Left ventricle myocardium inferior (tissue), 1 donor: Measurements from ENCODE around the gene ZFP36. TPM values are rescaled to one million over a fixed set of nuclear protein-coding genes. Genes with fewer than 3 reads are reported as not detected.

Experiments used
- DNase-seq: peaks from one replicate; pipeline ENCODE4 v3.0.0-alpha.2; 2020
- H3K27ac ChIP-seq: fragments of 200-600 bp; replicated peaks from 2 replicates; pipeline ENCODE4 v1.8.0; 2021
- H3K27me3 ChIP-seq: fragments of 200-600 bp; 2 replicates; pipeline ENCODE4 v1.8.0; 2021; ENCODE audit warnings: low read depth
- H3K36me3 ChIP-seq: fragments of 200-600 bp; 2 replicates; pipeline ENCODE4 v1.8.0; 2021
- H3K4me1 ChIP-seq: fragments of 200-600 bp; 2 replicates; pipeline ENCODE4 v1.8.0; 2021
- H3K4me3 ChIP-seq: fragments of 200-600 bp; 2 replicates; pipeline ENCODE4 v1.8.0; 2021; ENCODE audit warnings: mild to moderate bottlenecking, moderate library complexity
- H3K9me3 ChIP-seq: fragments of 200-600 bp; replicated peaks from 2 replicates; pipeline ENCODE4 v1.8.0; 2021
- CTCF ChIP-seq: fragments of 200-600 bp; IDR thresholded peaks from 2 replicates; pipeline ENCODE4 v1.8.0; 2021; ENCODE audit warnings: antibody characterized with exemption, mild to moderate bottlenecking, borderline replicate concordance
- intact Hi-C: fragments of 100-400 bp; cut with micrococcal nuclease; formaldehyde crosslinking; loops from one replicate; pipeline ENCODE4 v1.11.0; 2022
- total RNA-seq: library from RNA; stranded (reverse); fragmentation: NEBNext Ultra II Directional; extraction: Animal tissue kit (Norgen Biotek cat#: 25700); gene quantifications from one replicate; pipeline ENCODE4 v1.2.1, GENCODE V29; 2021
- donor health status: DM: no; HTN: yes; CAD: no; lungs with severe emphysema.

ZFP36 gene
- total RNA-seq, 1 donor from 2014 or later, result 34.8 TPM

GRCh38 chr19:39405261-39405957 is 1.2 kb upstream of the ZFP36 start:
- DNase-seq, result no peak
- H3K9me3 ChIP-seq, result no peaks in the 10 kb centered on the region
- intact Hi-C loops, result no loop called here
- peak overlapping the region; percentile 99 for H3K27ac ChIP-seq
- peaks cover 16% of the 10 kb centered on the region for H3K36me3 ChIP-seq
- peak overlapping the region; percentile 87 for H3K4me3 ChIP-seq
- no peaks in the 10 kb centered on the region for H3K27me3 ChIP-seq
- no peak for TF ChIP-seq CTCF
- peaks cover 86% of the 10 kb centered on the region for H3K4me1 ChIP-seq

- no peak for DNase-seq
- no peak for TF ChIP-seq CTCF
- Histone ChIP-seq H3K27ac (peak overlapping the region; percentile 99), H3K4me1 (peaks cover 92% of the 10 kb centered on the region), H3K36me3 (peaks cover 16% of the 10 kb centered on the region), H3K27me3 (no peaks in the 10 kb centered on the region), H3K9me3 (no peaks in the 10 kb centered on the region), H3K4me3 (peak overlapping the region; percentile 87)
- intact Hi-C loops, result no loop called here
Measured at GRCh38 chr19:39405958-39406655, 540 bp upstream of the ZFP36 start.

DNA sequence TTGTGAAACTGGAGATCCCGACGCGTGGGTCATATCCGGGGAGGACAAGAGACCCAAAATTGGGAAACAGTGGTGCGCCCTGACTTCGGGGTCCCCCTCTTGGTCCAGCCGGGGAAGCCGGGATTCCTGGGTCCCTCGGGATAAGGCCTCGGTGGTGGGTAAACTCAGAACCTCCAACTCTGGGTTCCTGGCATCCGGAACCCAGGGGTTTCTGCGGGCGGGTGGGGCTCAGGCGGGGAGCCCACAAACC is 688 bp downstream of the ZFP36 start:
- H3K4me3 ChIP-seq, result peak overlapping the region; percentile 87
- intact Hi-C loops, result no loop called here
- no peaks in the 10 kb centered on the region for H3K27me3 ChIP-seq
- H3K9me3 ChIP-seq, result no peaks in the 10 kb centered on the region
- H3K27ac ChIP-seq, result peak overlapping the region; percentile 99
- H3K4me1 ChIP-seq, result peaks cover 86% of the 10 kb centered on the region
- no peak for DNase-seq
- H3K36me3 ChIP-seq, result peaks cover 16% of the 10 kb centered on the region
- TF ChIP-seq CTCF, result no peak

GRCh38 chr19:39407660-39408391 is 1.2 kb downstream of the ZFP36 start:
- Histone ChIP-seq H3K27me3 (no peaks in the 10 kb centered on the region), H3K9me3 (no peaks in the 10 kb centered on the region), H3K27ac (peak overlapping the region; percentile 99), H3K4me3 (peak overlapping the region; percentile 87), H3K4me1 (peaks cover 85% of the 10 kb centered on the region), H3K36me3 (peaks cover 16% of the 10 kb centered on the region)
- intact Hi-C loops, result no loop called here
- no peak for TF ChIP-seq CTCF
- DNase-seq, result peak; percentile 56

DNA sequence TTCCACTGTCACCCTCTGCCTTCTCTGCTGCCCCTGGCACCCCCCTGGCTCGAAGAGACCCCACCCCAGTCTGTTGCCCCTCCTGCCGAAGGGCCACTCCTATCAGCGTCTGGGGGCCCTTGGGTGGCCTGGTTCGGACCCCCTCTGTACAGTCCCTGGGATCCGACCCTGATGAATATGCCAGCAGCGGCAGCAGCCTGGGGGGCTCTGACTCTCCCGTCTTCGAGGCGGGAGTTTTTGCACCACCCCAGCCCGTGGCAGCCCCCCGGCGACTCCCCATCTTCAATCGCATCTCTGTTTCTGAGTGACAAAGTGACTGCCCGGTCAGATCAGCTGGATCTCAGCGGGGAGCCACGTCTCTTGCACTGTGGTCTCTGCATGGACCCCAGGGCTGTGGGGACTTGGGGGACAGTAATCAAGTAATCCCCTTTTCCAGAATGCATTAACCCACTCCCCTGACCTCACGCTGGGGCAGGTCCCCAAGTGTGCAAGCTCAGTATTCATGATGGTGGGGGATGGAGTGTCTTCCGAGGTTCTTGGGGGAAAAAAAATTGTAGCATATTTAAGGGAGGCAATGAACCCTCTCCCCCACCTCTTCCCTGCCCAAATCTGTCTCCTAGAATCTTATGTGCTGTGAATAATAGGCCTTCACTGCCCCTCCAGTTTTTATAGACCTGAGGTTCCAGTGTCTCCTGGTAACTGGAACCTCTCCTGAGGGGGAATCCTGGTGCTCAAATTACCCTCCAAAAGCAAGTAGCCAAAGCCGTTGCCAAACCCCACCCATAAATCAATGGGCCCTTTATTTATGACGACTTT is 2.0 kb downstream of the ZFP36 start:
- H3K27me3 ChIP-seq, result no peaks in the 10 kb centered on the region
- no peaks in the 10 kb centered on the region for H3K9me3 ChIP-seq
- H3K36me3 ChIP-seq, result peaks cover 16% of the 10 kb centered on the region
- peak overlapping the region; percentile 99 for H3K27ac ChIP-seq
- DNase-seq, result no peak
- H3K4me3 ChIP-seq, result peak overlapping the region; percentile 87
- intact Hi-C loops, result no loop called here
- peaks cover 85% of the 10 kb centered on the region for H3K4me1 ChIP-seq
- TF ChIP-seq CTCF, result no peak
